ENCODE measurements around the gene SCOC. TPM values are rescaled to one million over a fixed set of nuclear protein-coding genes. Genes with fewer than 3 reads are reported as not detected.

SCOC gene
- total and polyA plus RNA-seq, 9 of the 15 experiments (the other 6 are each of a cell fraction or from before 2014, with no cell fraction given) = 16.8 to 110 (median 46.7) TPM

- TF ChIP-seq ZNF282 (CRISPR knock-in tag; IDR thresholded peaks at IDR 0.05) = no peak
- no peak for TF ChIP-seq E2F4 (CRISPR knock-in tag; IDR thresholded peaks at IDR 0.05; ENCODE audit: low read depth)
- no peak for TF ChIP-seq ZBTB12 (CRISPR knock-in tag; IDR thresholded peaks at IDR 0.05)
- TF ChIP-seq ZKSCAN3 (CRISPR knock-in tag; IDR thresholded peaks at IDR 0.05) = no peak
- TF ChIP-seq TSHZ1 (CRISPR knock-in tag; IDR thresholded peaks at IDR 0.05) = no peak
- TF ChIP-seq SETDB1 (IDR thresholded peaks at IDR 0.05; ENCODE audit: low read length) = no peak
- TF ChIP-seq ZBTB40 (IDR thresholded peaks at IDR 0.05) = 0 out of 2 replicates have a peak, but pooled peaks have one; percentile 7
- TF ChIP-seq ZBTB40 (CRISPR knock-in tag; IDR thresholded peaks at IDR 0.05) = no peak
- TF ChIP-seq ZNF280B (CRISPR knock-in tag; IDR thresholded peaks at IDR 0.05) = no peak
- no peak for TF ChIP-seq ZNF354B (CRISPR knock-in tag; IDR thresholded peaks at IDR 0.05)
These were observed 53.9 kb downstream of the SCOC start, which contains the start of gene CLGN (continued) for GRCh38 chr4:140427106-140427918.
